ENCODE results near the gene WFIKKN2.
A peak's percentile ranks its signal among the peaks of the same experiment; 100 is the strongest.

WFIKKN2 gene

GRCh38 chr17:50842506-50843149 is 7.2 kb downstream of the WFIKKN2 start:
- no peak for TF ChIP-seq CTCF (IDR thresholded peaks at IDR 0.05; ENCODE audit: borderline replicate concordance, control extremely low read depth, extremely low read depth, insufficient read depth, missing control alignments)
- in situ Hi-C loops (cut with MboI; ENCODE audit: low sequenced_read_pairs, unreplicated experiment), result loop anchor here (5.0 kb wide), 1 partner anchor 55 kb away; no protein-coding TSS in a partner anchor
- no peak for DNase-seq (ENCODE audit: low spot score)

GRCh38 chr17:50843150-50843905 is 7.9 kb downstream of the WFIKKN2 start:
- no peak for TF ChIP-seq CTCF (IDR thresholded peaks at IDR 0.05; ENCODE audit: borderline replicate concordance, control extremely low read depth, extremely low read depth, insufficient read depth, missing control alignments)
- in situ Hi-C loops (cut with MboI; ENCODE audit: low sequenced_read_pairs, unreplicated experiment), result loop anchor here (5.0 kb wide), 1 partner anchor 56 kb away; no protein-coding TSS in a partner anchor
- DNase-seq (ENCODE audit: low spot score), result peak; percentile 17

GRCh38 chr17:50844117-50844700 is 8.8 kb downstream of the WFIKKN2 start:
- in situ Hi-C loops (cut with MboI; ENCODE audit: low sequenced_read_pairs, unreplicated experiment), result loop anchor here (5.0 kb wide), 1 partner anchor 57 kb away; no protein-coding TSS in a partner anchor
- no peak for TF ChIP-seq CTCF (IDR thresholded peaks at IDR 0.05; ENCODE audit: borderline replicate concordance, control extremely low read depth, extremely low read depth, insufficient read depth, missing control alignments)
- DNase-seq (ENCODE audit: low spot score), result no peak

- no peak for DNase-seq (ENCODE audit: low spot score)
- TF ChIP-seq CTCF (IDR thresholded peaks at IDR 0.05; ENCODE audit: borderline replicate concordance, control extremely low read depth, extremely low read depth, insufficient read depth, missing control alignments), result no peak
- in situ Hi-C loops (cut with MboI; ENCODE audit: low sequenced_read_pairs, unreplicated experiment), result loop anchor here (5.0 kb wide), 1 partner anchor 112 kb away; no protein-coding TSS in a partner anchor
These were observed 10.1 kb downstream of the WFIKKN2 start for GRCh38 chr17:50845240-50846147.

- no peak for TF ChIP-seq CTCF (IDR thresholded peaks at IDR 0.05; ENCODE audit: borderline replicate concordance, control extremely low read depth, extremely low read depth, insufficient read depth, missing control alignments)
- in situ Hi-C loops (cut with MboI; ENCODE audit: low sequenced_read_pairs, unreplicated experiment), result loop anchor here (5.0 kb wide), 1 partner anchor 110 kb away; no protein-coding TSS in a partner anchor
- no peak for DNase-seq (ENCODE audit: low spot score)
These were observed 12.2 kb downstream of the WFIKKN2 start for GRCh38 chr17:50847566-50847965.

Data from GM13976 (cell line).